DOHH2 (cell line): ENCODE measurements around the gene PLCG2.

ENCODE experiments used
- H3F3A ChIP-seq: fragments of 200-600 bp; sonication (generic), shearing (Covaris generic); 2 replicates; pipeline ENCODE4 v1.6.0; 2016; ENCODE audit warnings: antibody characterized with exemption, mild to moderate bottlenecking; ENCODE audit not compliant: control insufficient read depth, insufficient read depth
- H3K27ac ChIP-seq: fragments of 200-600 bp; sonication (generic); 2 replicates; pipeline ENCODE4 v1.5.1; 2014; ENCODE audit warnings: low read depth, mild to moderate bottlenecking, low read length, moderate library complexity
- H3K27me3 ChIP-seq: fragments of 200-600 bp; sonication (generic); 2 replicates; pipeline ENCODE4 v1.6.1; 2014; ENCODE audit warnings: mild to moderate bottlenecking, low read length, mixed read lengths; ENCODE audit not compliant: control insufficient read depth
- H3K36me3 ChIP-seq: fragments of 200-600 bp; sonication (generic); 2 replicates; pipeline ENCODE4 v1.6.1; 2014; ENCODE audit warnings: mild to moderate bottlenecking, low read length, moderate library complexity, mixed read lengths; ENCODE audit not compliant: control insufficient read depth
- H3K4me1 ChIP-seq: fragments of 200-600 bp; sonication (generic); 2 replicates; pipeline ENCODE4 v1.6.1; 2014; ENCODE audit warnings: mild to moderate bottlenecking, low read length, mixed read lengths; ENCODE audit not compliant: control insufficient read depth
- H3K4me2 ChIP-seq: fragments of 200-600 bp; sonication (generic); 2 replicates; pipeline ENCODE4 v1.6.0; 2014; ENCODE audit warnings: mild to moderate bottlenecking, low read length, moderate library complexity
- H3K4me3 ChIP-seq: fragments of 200-600 bp; sonication (generic); 2 replicates; pipeline ENCODE4 v1.5.1; 2014; ENCODE audit warnings: mild to moderate bottlenecking, low read length, mixed read lengths
- H3K79me2 ChIP-seq: fragments of 200-600 bp; sonication (generic); 2 replicates; pipeline ENCODE4 v1.6.1; 2014; ENCODE audit warnings: mild to moderate bottlenecking, low read length, mixed read lengths; ENCODE audit not compliant: control insufficient read depth
- H3K9me2 ChIP-seq: fragments of 200-600 bp; sonication (generic); replicated peaks from 2 replicates; pipeline ENCODE4 v1.6.1; 2014; ENCODE audit warnings: mild to moderate bottlenecking, low read length, mixed read lengths; ENCODE audit not compliant: control insufficient read depth
- H3K9me3 ChIP-seq: fragments of 200-600 bp; sonication (generic); 2 replicates; pipeline ENCODE4 v1.6.1; 2014; ENCODE audit warnings: antibody characterized with exemption, low read length, mixed read lengths; ENCODE audit not compliant: control insufficient read depth, insufficient read depth
- H4K20me1 ChIP-seq: fragments of 200-600 bp; sonication (generic); 2 replicates; pipeline ENCODE4 v1.6.0; 2014; ENCODE audit warnings: low read depth, mild to moderate bottlenecking, antibody characterized with exemption, low read length, moderate library complexity; ENCODE audit not compliant: control insufficient read depth, insufficient read depth
- CTCF ChIP-seq: fragments of 200-600 bp; sonication (generic); IDR thresholded peaks from one replicate; pipeline ENCODE4 v1.5.1; 2014; ENCODE audit warnings: antibody characterized with exemption, mild to moderate bottlenecking, low read depth, low read length; ENCODE audit not compliant: poor library complexity, severe bottlenecking
- EZH2phosphoT487 ChIP-seq: fragments of 200-600 bp; sonication (generic); IDR thresholded peaks from 2 replicates; pipeline ENCODE4 v1.6.1; 2017; ENCODE audit warnings: borderline replicate concordance, mild to moderate bottlenecking, antibody characterized with exemption, low read length, moderate library complexity, mixed read lengths

The PLCG2 gene

DNA sequence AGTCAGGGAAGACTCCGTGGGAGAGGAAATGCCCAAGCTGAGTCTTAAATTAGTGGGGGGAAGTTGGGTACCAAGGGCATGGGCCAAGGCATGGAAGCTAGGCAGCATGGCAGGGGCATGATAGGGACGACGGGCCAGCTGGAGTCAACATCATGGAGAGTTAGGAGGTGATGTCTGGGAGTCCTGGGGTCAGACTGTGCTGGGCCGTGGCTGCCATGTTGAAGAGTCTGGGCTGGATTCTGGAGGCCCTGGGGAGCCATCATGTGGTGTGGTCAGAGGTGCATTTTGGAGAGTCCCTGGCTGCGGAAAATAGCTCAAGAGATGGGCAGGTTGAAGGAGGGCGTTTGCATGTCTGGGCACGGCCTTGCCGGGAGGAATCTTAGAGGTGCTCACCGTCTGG, 146.9 kb downstream of the PLCG2 start:
- H3K9me3 ChIP-seq = no peaks in the 10 kb centered on the region
- H3K36me3 ChIP-seq = peaks cover 96% of the 10 kb centered on the region
- H3K4me3 ChIP-seq = no peak overlapping the region
- H3K9me2 ChIP-seq = no peaks in the 10 kb centered on the region
- no peak overlapping the region for H3K4me2 ChIP-seq
- no peaks in the 10 kb centered on the region for H3F3A ChIP-seq
- H4K20me1 ChIP-seq = no peaks in the 10 kb centered on the region; the same call in 1 of the 2 replicates
- H3K27me3 ChIP-seq = no peaks in the 10 kb centered on the region
- H3K4me1 ChIP-seq = no peaks in the 10 kb centered on the region
- TF ChIP-seq CTCF (no peak), EZH2phosphoT487 (no peak)
- H3K27ac ChIP-seq = no peak overlapping the region
- no peaks in the 10 kb centered on the region for H3K79me2 ChIP-seq

DNA sequence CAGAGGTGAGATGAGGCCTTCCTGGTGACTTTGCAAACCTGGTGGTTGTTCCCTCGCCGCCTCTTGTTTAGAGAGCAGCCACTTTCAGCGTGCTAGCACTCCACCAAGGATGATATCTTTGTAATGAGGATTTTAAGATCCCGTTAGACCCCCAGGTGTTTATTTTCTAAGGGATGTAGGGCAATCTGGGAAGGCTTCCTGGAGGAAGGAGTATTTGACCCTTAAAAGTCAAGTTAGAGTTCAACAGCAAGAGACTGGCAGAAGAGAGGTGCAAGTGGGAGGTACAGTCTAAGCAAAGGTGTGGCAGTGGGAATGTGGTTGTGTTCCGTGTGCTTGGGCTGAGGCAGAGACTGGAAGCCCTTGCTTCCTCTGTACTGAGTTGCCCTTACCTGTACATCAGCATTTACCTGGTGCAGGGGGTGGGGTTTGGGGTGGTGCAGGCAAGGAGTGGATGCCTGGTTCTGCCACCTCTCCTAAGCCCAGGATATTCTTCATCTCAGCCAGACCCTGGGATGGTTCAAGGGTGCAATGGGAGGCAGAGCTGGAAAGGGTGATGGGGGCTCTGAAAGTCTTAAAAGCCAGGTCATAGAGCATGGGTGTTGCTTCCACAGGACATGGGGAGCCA, 148.6 kb downstream of the PLCG2 start:
- TF ChIP-seq CTCF (no peak), EZH2phosphoT487 (no peak)
- Histone ChIP-seq H3F3A (no peaks in the 10 kb centered on the region), H3K36me3 (peaks cover 96% of the 10 kb centered on the region), H3K9me2 (no peaks in the 10 kb centered on the region), H3K4me1 (no peaks in the 10 kb centered on the region), H3K27ac (no peak overlapping the region), H3K9me3 (no peaks in the 10 kb centered on the region), H4K20me1 (no peaks in the 10 kb centered on the region; the same call in 1 of the 2 replicates), H3K4me3 (no peak overlapping the region), H3K27me3 (no peaks in the 10 kb centered on the region), H3K4me2 (no peak overlapping the region), H3K79me2 (no peaks in the 10 kb centered on the region)

DNA sequence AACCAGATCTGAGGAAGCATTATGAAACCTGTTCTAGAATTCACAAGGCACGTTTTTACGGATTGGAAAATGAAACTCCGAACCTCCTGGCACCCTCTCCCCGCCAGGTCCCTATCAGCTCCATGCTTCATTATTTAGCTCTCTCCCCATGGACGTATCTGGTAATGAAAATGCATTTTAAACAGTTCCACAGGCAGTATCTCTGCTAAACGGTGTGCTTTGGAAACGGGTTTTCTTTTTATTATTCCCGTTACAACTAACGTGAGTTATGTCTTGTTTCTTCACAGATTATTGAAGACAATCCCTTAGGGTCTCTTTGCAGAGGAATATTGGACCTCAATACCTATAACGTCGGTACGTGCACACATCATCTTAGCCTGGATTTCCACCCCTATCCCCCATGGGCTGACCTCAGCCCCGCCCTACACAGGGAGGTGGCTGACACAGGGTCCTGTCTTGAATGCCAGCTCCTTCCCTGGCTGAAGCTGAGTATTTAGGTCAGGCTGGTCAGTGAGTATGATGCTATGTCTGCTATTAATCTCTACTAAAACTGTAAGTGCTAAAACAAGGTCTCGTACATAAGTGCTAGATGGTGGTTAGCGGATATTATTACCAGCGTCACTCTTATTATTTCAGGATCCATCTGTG, 149.3 kb downstream of the PLCG2 start:
- TF ChIP-seq CTCF (no peak), EZH2phosphoT487 (no peak)
- no peak overlapping the region for H3K27ac ChIP-seq
- H3K4me2 ChIP-seq = no peak overlapping the region
- H3F3A ChIP-seq = no peaks in the 10 kb centered on the region
- H3K9me2 ChIP-seq = no peaks in the 10 kb centered on the region
- peaks cover 96% of the 10 kb centered on the region for H3K36me3 ChIP-seq
- no peaks in the 10 kb centered on the region; the same call in 1 of the 2 replicates for H4K20me1 ChIP-seq
- no peaks in the 10 kb centered on the region for H3K27me3 ChIP-seq
- H3K4me1 ChIP-seq = no peaks in the 10 kb centered on the region
- no peaks in the 10 kb centered on the region for H3K9me3 ChIP-seq
- no peak overlapping the region for H3K4me3 ChIP-seq
- H3K79me2 ChIP-seq = no peaks in the 10 kb centered on the region
